IPS-15b (cell line): ENCODE results near the gene POTEB2.
"Not testable (repeated sequence)": the region's sequence is repeated elsewhere in the genome, so short reads cannot be mapped to it uniquely, and the experiment has no call there.

Experiments used
- H3K27me3 ChIP-seq: one replicate; pipeline ENCODE4 v1.6.1; 2013; ENCODE audit warnings: low read length; ENCODE audit not compliant: control insufficient read depth, insufficient read depth
- H3K36me3 ChIP-seq: one replicate; pipeline ENCODE4 v1.6.1; 2013; ENCODE audit warnings: low read length; ENCODE audit not compliant: control insufficient read depth, insufficient read depth
- H3K4me1 ChIP-seq: one replicate; pipeline ENCODE4 v1.6.1; 2013; ENCODE audit warnings: mild to moderate bottlenecking, low read length; ENCODE audit not compliant: control insufficient read depth, insufficient read depth
- H3K4me3 ChIP-seq: one replicate; pipeline ENCODE4 v1.5.1; 2013; ENCODE audit warnings: low read depth, low read length
- H3K9ac ChIP-seq: one replicate; pipeline ENCODE4 v1.6.1; 2013; ENCODE audit warnings: low read depth, mild to moderate bottlenecking, low read length
- H3K9me3 ChIP-seq: one replicate; pipeline ENCODE4 v1.6.1; 2013; ENCODE audit warnings: mild to moderate bottlenecking, low read length; ENCODE audit not compliant: control insufficient read depth, insufficient read depth

The POTEB2 gene

DNA sequence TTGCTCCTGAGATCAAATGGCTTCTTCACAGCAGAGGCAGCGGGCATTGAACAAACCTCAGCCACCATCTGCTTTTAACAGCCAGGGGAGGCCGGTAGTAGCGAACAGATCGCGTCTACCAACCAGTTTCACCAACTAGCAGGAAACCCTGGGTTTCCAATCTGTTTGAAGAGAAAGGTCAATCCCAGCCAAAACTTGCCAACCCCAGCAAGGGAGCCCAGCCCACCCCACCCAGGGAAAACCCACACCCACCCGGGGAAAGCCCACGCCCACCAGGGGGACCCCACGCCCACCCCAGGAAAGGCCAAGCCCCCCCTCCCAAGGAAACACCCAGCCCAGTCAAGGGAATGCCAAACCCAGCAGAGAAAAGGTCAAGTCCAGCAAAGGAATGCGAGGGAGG is at the start of gene POTEB2:
POTEB2 (minus strand) TSS at position 101 of the 400 bp plus-strand sequence; CDS start at position 68, 33 bp downstream.
- not testable (repeated sequence) for H3K27me3 ChIP-seq, H3K36me3 ChIP-seq, H3K4me1 ChIP-seq, H3K9ac ChIP-seq, H3K9me3 ChIP-seq, H3K4me3 ChIP-seq

GRCh38 chr15:20879916-20880315 is 13.8 kb upstream of the POTEB2 start:
- not testable (repeated sequence) for H3K4me1 ChIP-seq, H3K27me3 ChIP-seq, H3K9ac ChIP-seq, H3K9me3 ChIP-seq, H3K4me3 ChIP-seq, H3K36me3 ChIP-seq

DNA sequence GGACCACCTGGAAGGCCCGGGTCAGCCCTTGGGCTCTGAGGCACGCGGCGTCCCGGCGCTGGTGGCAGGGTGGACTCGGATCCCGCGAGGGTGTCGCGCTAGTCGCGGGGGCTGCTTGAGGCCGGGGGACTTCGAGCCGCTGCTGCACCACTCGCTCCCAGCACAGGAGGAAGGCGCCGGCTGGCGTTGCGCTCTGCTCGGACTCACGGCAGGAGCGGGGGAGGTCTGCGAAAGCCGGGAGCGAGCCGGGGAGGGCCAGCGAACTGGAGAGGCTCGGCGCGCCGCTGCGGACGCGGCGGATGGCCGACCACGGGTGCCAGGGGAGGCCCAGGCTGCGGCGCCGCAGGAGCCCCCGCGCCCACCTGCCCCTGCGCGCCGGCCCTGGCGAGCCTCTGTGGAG is 12.3 kb upstream of the POTEB2 start:
- H3K4me1 ChIP-seq: not testable (repeated sequence)

DNA sequence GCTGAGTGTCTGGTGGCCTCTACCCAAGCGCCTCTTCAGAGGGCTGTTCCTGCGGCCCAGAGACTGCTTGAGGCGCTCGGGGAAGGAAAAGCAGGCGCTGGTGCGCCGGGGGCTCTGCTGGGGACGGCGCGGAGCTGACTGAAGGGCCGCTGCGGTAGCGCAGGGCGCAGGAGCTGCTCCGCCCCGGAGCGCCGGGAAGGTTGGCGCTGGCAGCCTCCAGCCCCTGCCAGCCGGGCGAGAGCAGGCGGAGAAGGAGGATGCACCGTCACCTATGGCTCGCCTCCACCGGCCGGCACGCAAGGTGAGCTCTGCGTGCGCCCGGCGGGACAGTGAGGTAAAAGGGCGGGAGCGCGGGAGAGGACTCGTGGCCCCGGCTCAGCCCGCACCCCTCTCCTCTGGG is 11.7 kb upstream of the POTEB2 start:
- H3K4me3 ChIP-seq, H3K27me3 ChIP-seq, H3K36me3 ChIP-seq, H3K9me3 ChIP-seq, H3K9ac ChIP-seq, H3K4me1 ChIP-seq: not testable (repeated sequence)

More for the DNA sequence above, 12.3 kb upstream of the POTEB2 start:
- H3K9me3 ChIP-seq, H3K9ac ChIP-seq, H3K4me3 ChIP-seq, H3K36me3 ChIP-seq, H3K27me3 ChIP-seq: not testable (repeated sequence)
